ENCODE data around the gene AGPAT1. TPM values are rescaled to one million over a fixed set of nuclear protein-coding genes. Genes with fewer than 3 reads are reported as not detected.

AGPAT1 gene
- total and polyA plus RNA-seq, 2 of the 8 experiments (the other 6 are each of a cell fraction or from before 2014, with no cell fraction given), result 96.0 to 222 TPM

GRCh38 chr6:32188381-32189068 lies 12.6 kb upstream of the AGPAT1 start:
- DNase-seq (ENCODE audit: low read depth in 1 of 2, low spot score in 2 of 2) (no peak), FAIRE-seq (no peak)
- Histone ChIP-seq H4K91ac (replicated peaks; ENCODE audit: insufficient read length, low read length) (peak overlapping the region; percentile 7), H3K4me3 (ENCODE audit: extremely low read depth in 1 of 4, insufficient read depth in 2 of 4, low read depth in 3 of 4, low read length in 4 of 4) (peak overlapping the region; percentile 30 to 87 (median 64)), H2BK15ac (ENCODE audit: low read length) (no peak overlapping the region), H3K4ac (replicated peaks; ENCODE audit: insufficient read length, low read depth, low read length) (no peak overlapping the region), H3K4me2 (ENCODE audit: insufficient read depth in 1 of 2, low read depth in 2 of 2, low read length in 2 of 2) (peak overlapping the region; percentile 81 to 90), H3K27me3 (replicated peaks in 1 of 4; ENCODE audit: control insufficient read depth in 3 of 4, extremely low read depth in 1 of 4, insufficient read depth in 3 of 4, low read length in 3 of 4) (no peaks in the 10 kb centered on the region), H3K27ac (ENCODE audit: low read depth, low read length) (peak overlapping the region; percentile 54), H2AK5ac (ENCODE audit: low read depth, low read length) (no peak overlapping the region), H3K79me1 (ENCODE audit: low read depth, low read length) (peaks cover 2% of the 10 kb centered on the region), H3K9ac (replicated peaks in 1 of 4; ENCODE audit: extremely low read depth in 1 of 4, low read depth in 3 of 4, low read length in 3 of 4) (peak overlapping the region in 2 of 4 experiments; percentile 44 to 69; a peak in 4 of 7 replicates), H3K36me3 (ENCODE audit: control insufficient read depth in 2 of 4, insufficient read depth in 4 of 4, low read length in 3 of 4) (peaks cover 2 to 18% (median 14%) of the 10 kb centered on the region in 4 experiments; a peak in 7 of 8 replicates), H4K20me1 (replicated peaks in 1 of 2; ENCODE audit: control insufficient read depth in 1 of 2, insufficient read depth in 2 of 2, low read length in 2 of 2) (peaks cover 0 to 3% of the 10 kb centered on the region in 2 experiments), H3K18ac (ENCODE audit: extremely low read depth, low read length) (peak overlapping the region; percentile 32), H2BK120ac (replicated peaks; ENCODE audit: low read depth, low read length) (no peak overlapping the region), H4K8ac (ENCODE audit: extremely low read depth, insufficient read depth, low read length) (no peak overlapping the region), H2BK20ac (ENCODE audit: low read length) (no peak overlapping the region), H3K4me1 (replicated peaks in 1 of 4; ENCODE audit: control insufficient read depth in 3 of 4, insufficient read depth in 4 of 4, low read length in 3 of 4) (peaks cover 0 to 26% (median 16%) of the 10 kb centered on the region in 4 experiments; a peak in 6 of 7 replicates), H3K23me2 (ENCODE audit: low read depth, low read length) (peaks cover 5% of the 10 kb centered on the region), H3K23ac (ENCODE audit: insufficient read length) (no peak overlapping the region), H2BK5ac (ENCODE audit: low read depth, low read length) (peak overlapping the region; percentile 52; the same call in 1 of the 2 replicates), H2AFZ (ENCODE audit: low read length) (no peak overlapping the region), H4K5ac (ENCODE audit: insufficient read length, low read depth, low read length) (no peak overlapping the region), H2BK12ac (ENCODE audit: low read depth, low read length) (no peak overlapping the region), H3K79me2 (ENCODE audit: control insufficient read depth in 1 of 2, insufficient read depth in 2 of 2, low read length in 2 of 2) (peaks cover 0 to 13% of the 10 kb centered on the region in 2 experiments; a peak in 2 of 4 replicates), H3K14ac (ENCODE audit: insufficient read length) (no peak overlapping the region), H3K9me3 (ENCODE audit: insufficient read depth in 2 of 2, low read depth in 1 of 2, low read length in 1 of 2) (no peaks in the 10 kb centered on the region), H3K56ac (replicated peaks; ENCODE audit: insufficient read length, low read depth, low read length) (no peak overlapping the region)
- 71% methylated on average over 10 of the region's 13 CpGs; no CpG with 5 or more reads in 1 of the 2 experiments for WGBS, 2 experiments (ENCODE audit: extremely low coverage in 1 of 2, insufficient coverage in 1 of 2, insufficient read length in 1 of 2, insufficient replicate concordance in 2 of 2, low coverage in 1 of 2, low lambda C conversion rate in 2 of 2, missing lambda C conversion rate in 1 of 2)
- POLR2A ChIA-PET (ENCODE audit: partially characterized antibody), result interaction anchor here (1.0 to 13.3 kb wide), 10 partner anchors 9 to 58 kb away, joined by 3 to 194 read pairs (median 3); partner anchors contain the start of genes AGPAT1, FKBPL, PRRT1 and RNF5
- CTCF ChIA-PET (ENCODE audit: partially characterized antibody), result interaction anchor here (0.5 to 3.2 kb wide), 9 partner anchors 9 to 71 kb away, joined by 3 to 13 read pairs (median 4); partner anchors contain the start of genes AGPAT1 and PRRT1
- TF ChIP-seq CREB1 (IDR thresholded peaks at IDR 0.05), result no peak
- no peak for TF ChIP-seq RFX5 (IDR thresholded peaks at IDR 0.05; ENCODE audit: borderline replicate concordance, low read depth, low read length)
